Kidney glomerular epithelial cell (primary cell): ENCODE data around the gene ZMIZ1.

Experiments used
- DNase-seq: peaks from one replicate; lab custom pipeline; 2025; lab: John Stamatoyannopoulos, UW

ZMIZ1 gene

GRCh38 chr10:79207096-79207357 lies 138.3 kb downstream of the ZMIZ1 start:
- no peak for DNase-seq

GRCh38 chr10:79207726-79208125 lies 139.0 kb downstream of the ZMIZ1 start:
- DNase-seq: no peak

GRCh38 chr10:79208251-79208983 lies 139.7 kb downstream of the ZMIZ1 start:
- no peak for DNase-seq

- no peak for DNase-seq
Observed at GRCh38 chr10:79209340-79209739, 140.6 kb downstream of the ZMIZ1 start.

GRCh38 chr10:79209831-79210230 lies 141.1 kb downstream of the ZMIZ1 start:
- no peak for DNase-seq

GRCh38 chr10:79210672-79211071 lies 141.9 kb downstream of the ZMIZ1 start:
- no peak for DNase-seq

- DNase-seq: no peak
Observed at GRCh38 chr10:79211616-79212015, 142.8 kb downstream of the ZMIZ1 start.

- no peak for DNase-seq
Observed at GRCh38 chr10:79215531-79215930, 146.8 kb downstream of the ZMIZ1 start.

GRCh38 chr10:79219322-79219957 lies 150.7 kb downstream of the ZMIZ1 start:
- no peak for DNase-seq

GRCh38 chr10:79220307-79220706 lies 151.5 kb downstream of the ZMIZ1 start:
- no peak for DNase-seq

- DNase-seq: peak; percentile 32
Observed at GRCh38 chr10:79221110-79222051, 152.6 kb downstream of the ZMIZ1 start.

GRCh38 chr10:79222186-79222585 lies 153.4 kb downstream of the ZMIZ1 start:
- DNase-seq: no peak

- no peak for DNase-seq
Observed at GRCh38 chr10:79223091-79224048, 154.6 kb downstream of the ZMIZ1 start.

GRCh38 chr10:79224263-79224949 lies 155.6 kb downstream of the ZMIZ1 start:
- no peak for DNase-seq

GRCh38 chr10:79224992-79225391 lies 156.2 kb downstream of the ZMIZ1 start:
- no peak for DNase-seq

GRCh38 chr10:79226391-79227245 lies 157.9 kb downstream of the ZMIZ1 start:
- no peak for DNase-seq

GRCh38 chr10:79229071-79229541 lies 160.3 kb downstream of the ZMIZ1 start:
- DNase-seq: no peak

GRCh38 chr10:79229830-79230327 lies 161.1 kb downstream of the ZMIZ1 start:
- no peak for DNase-seq

- no peak for DNase-seq
Observed at GRCh38 chr10:79230328-79230830, 161.6 kb downstream of the ZMIZ1 start.

- DNase-seq: no peak
Observed at GRCh38 chr10:79230850-79231249, 162.1 kb downstream of the ZMIZ1 start.
